GM21515 (cell line): ENCODE results near the gene USP33.
A peak's percentile ranks its signal among the peaks of the same experiment; 100 is the strongest.
"Not testable (repeated sequence)": the region's sequence is repeated elsewhere in the genome, so short reads cannot be mapped to it uniquely, and the experiment has no call there.

ENCODE experiments used
- ATAC-seq: cut with Tn5 transposase; IDR thresholded peaks from one replicate; pipeline ENCODE4 v1.9.1; 2021; ENCODE audit not compliant: unreplicated experiment

Gene USP33

DNA sequence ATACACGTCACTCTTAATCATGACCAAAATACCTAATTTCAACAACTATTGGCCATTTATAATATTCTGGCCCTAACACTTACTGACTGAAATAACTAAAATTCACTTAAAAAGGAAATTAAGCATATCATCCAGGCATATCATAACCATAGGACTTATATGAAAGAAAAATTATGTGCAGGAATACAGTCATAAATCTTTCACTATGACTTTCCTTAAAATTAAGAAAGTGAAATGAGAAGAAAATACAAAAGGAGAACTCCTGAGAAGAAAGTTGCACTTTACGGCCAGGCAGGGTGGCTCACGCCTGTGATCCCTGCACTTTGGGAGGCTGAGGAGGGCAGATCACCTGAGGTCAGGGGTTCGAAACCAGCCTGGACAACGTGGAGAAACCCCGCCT, 86.6 kb downstream of the USP33 start:
- no peak for ATAC-seq

DNA sequence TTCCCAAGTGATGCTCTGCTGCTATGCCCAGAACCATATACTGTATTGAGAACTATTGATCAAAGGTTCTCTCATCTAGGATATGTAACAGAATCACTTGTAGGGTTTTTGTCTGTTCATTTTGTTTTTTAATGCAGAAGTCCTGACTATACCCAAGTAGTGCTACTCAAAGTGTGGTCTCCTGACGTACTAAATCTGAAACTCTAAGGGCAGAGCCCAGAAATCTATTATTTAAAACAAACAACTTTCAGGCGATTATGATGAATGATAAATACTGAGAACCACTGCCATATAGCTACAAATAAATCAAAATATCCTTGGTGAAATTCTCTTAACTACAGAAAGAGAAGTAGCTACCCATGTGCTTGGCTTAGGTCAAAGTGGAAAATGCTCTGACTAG, 87.3 kb downstream of the USP33 start:
- peak; percentile 49 for ATAC-seq

DNA sequence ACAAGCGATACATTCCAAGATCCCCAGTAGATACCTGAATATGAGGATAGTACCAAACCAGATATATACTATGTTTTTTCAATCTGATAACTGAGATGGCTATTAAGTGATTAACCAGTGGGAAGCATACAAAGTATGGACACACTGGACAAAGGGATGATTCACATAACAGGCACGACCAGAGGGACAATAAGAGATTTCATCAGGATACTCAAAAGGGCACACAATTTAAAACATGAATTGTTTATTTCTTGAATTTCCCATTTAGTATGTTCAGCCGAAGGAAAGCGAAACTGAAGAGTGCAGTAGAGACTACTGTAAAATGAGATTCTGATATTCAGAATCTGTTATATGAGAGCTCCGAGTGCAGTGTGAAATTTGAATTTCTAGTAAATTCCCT, 87.8 kb downstream of the USP33 start:
- ATAC-seq: peak; percentile 43

DNA sequence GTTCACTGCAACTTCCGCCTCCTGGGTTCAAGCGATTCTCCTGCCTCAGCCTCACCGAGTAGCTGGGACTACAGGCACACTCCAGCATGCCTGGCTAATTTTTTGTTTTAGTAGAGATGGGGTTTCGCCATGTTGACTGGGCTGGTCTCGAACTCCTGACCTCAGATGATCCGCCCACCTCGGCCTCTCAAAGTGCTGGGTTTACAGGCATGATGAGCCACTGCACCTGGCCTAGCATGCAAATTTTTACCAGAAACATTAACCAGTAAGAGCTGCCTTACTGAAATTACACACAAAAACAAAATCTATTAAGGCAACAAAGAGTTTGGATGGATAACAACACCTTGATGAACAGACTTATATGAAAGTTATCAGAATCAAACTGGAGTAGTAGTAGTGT, 89.3 kb downstream of the USP33 start:
- ATAC-seq: no peak

DNA sequence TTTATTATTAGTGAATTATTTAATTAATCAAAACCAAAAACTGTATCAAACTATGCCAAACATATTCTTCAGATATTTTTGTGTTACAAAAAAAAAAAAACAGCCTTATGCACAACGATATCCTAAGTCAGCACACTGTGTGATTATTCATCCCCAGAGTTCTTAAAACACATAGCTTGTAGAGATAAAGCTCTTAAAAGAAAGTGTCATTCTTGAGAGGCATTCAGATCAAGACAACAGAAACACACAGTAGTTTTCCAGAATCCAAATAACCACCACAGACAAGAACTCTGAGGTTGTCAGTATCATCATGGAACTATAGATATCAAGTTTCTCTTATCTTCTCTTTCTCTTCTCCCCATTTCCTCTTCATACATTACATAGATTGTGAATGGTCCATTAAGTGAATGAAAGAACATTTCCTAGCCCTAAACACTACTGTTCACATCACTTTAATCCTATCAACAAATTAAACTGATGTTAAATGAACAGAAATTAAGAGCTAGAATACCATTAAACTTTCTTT, 90.7 kb downstream of the USP33 start:
- no peak for ATAC-seq

DNA sequence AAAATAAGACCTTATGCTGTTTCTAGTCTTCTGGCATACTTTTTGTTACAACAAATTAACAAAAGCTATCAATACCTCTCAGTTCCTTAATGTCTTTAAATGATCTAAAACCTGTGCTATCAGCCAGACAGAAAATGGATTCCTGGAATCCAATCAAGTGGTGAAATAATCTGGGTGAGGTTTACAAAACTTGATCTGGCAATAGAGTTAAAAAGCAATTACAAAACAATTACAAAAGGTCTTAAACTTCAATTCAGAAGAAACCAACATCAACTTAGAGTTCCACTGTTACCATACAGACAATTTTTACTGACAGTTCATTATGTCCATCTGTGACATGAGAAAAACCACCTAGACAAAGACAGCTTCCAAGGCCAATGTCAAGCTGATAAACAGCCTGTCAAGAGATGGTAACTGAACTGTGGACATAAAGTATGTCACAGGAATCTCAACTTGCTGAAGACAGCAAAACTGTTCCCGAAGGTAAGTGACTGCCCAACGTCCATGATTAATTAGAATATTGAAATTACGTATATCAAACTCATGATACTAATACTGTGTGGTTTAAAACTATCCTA, 94.6 kb downstream of the USP33 start:
- no peak for ATAC-seq

DNA sequence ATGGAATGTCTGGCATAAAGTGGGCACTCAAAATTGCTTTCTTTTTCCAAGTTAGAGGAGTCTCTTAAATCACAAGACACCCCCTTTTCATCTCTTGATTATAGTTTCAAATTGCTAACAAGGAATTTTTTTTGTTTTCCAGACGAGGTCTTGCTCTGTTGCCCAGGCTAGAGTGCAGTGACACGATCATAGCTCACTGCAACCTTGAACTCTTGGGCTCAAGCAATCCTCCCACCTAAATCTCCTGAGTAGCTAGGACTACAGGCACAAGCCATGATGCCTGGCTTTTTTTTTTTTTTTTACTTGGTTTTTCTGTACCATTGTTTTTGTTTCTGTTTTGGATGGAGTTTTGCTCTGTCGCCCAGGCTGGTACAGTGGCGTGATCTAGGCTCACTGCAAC, 98.0 kb downstream of the USP33 start:
- ATAC-seq: no peak

DNA sequence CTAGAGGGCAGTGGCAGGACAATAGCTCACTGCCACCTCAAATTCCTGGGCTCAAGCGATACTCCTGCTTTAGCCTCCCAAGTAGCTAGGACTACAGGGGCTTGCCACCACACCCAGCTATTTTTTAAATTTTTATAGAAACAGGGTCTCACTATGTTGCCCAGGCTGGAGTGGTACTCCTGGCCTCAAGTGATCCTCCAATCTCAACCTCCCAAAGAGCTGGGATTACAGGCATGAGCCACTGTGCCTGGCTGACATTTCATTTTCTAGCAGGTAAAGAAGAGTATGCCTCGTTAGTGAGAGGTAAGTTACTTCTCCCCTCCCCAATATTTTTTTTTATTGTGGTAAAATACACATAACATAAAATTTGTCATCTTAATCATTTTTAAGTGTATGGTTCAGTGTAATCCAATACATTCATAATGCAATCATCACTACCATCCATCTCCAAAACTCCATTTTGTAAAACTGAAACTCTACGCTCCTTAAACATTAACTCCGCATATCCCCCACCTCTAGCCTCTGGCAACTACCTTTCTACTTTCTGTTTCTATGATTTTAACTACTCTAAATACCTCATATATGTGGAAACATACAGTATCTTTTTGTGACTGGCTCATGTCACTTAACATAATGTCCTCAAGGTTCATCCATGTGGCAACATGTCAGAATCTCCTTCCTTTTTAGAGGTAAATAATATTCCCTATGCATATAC, 99.6 kb downstream of the USP33 start:
- no peak for ATAC-seq

DNA sequence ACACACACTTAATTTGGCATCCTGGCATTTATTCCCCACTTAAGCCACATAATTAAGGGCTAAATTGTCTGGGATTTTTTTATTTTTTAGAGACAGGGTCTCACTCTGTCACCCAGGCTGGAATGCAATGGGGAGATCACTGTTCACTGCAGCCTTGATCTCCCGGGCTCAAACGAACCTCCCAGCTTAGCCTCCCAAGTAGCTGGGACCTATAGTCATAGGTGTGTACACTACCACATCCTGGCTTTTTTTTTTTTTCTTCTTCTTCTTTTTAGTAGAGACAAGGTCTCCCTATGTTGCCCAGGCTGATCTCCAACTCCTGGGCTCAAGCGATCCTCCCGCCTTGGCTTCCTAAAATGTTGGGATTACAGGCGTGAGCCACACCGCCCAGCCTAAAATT, 101.4 kb downstream of the USP33 start:
- ATAC-seq: no peak

DNA sequence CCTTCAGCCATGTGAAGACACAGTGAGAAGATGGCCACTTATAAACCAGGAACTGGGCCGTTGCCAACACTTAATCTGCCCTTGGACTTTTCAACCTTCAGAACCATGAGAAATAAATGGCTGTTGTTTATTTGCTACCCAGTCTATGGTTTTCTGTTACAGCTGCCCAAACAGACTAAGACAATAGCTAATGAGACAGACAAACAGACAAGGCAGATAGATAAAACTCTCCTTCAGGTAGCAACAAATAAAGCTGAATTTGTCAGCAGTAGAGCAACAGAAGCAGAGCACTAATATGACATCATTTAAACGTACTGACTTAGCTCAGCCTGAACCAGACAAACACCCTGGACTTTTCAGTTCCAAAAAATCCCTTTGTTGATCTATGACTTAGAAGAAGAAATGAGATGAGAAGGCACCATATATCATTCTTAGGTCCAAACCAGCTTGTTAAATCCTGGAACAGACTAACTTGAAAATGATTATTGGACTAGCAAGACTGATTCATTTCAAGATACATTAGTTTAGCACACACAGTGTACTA, 104.1 kb downstream of the USP33 start:
- no peak for ATAC-seq

DNA sequence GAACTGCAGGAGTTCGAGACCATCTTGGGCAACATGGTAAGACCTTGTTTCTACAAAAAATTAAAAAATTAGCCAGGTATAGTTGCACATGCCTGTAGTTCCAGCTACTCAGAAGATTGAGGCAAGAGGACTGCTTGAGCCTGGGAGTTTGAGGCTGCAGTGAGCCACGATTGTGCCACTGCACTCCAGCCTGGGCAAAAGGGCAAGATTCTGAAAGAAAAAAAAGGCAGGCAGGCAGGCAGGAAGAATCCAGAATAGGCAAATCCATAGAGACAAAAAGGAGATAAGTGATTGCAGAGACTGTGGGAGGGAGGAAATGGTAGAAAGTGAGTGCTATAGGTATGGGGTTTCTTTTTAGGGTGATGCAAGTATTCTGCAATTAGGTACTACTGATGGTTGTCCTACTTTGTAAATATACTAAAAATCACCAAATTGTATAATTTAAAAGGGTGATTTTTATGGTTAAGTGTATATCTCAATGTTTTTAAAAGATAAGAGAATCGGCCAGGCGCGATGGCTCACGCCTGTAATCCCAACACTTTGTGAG, 106.6 kb downstream of the USP33 start:
- ATAC-seq: no peak

DNA sequence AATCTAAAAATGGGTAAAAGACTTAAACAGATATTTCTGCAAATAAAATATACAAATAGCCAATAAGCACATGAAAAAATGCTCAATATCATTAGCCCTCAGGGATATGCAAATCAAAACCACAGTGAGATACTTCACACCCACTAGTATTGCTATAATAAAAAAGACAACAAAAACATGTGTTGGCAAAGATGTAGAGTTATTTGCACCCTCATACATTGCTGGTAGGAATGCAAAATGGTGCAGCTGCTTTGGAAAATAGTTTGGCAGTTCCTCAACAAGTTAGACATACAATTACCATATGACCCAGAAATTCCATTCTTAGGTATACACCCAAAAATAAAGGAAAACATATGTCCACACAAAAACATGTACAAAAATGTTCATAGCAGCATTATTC, 107.4 kb downstream of the USP33 start:
- no peak for ATAC-seq

DNA sequence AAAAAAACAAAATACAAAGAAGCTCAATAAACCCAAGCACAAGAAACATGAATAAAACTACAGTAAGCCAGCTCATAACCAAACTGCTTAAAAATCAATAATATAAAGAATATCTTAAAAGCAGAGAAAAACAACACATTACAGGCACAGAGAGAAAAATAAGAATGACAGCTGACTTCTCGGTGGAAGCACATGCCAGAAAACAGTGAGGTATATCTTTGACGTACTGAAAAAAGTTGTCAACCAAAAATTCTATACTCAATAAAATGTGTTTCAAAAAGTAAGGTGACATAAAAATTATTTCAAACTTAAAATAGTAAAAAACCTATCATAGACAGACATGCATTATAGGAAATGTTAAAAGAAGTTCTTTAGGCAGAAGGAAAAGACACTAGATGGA, 110.5 kb downstream of the USP33 start:
- no peak for ATAC-seq

DNA sequence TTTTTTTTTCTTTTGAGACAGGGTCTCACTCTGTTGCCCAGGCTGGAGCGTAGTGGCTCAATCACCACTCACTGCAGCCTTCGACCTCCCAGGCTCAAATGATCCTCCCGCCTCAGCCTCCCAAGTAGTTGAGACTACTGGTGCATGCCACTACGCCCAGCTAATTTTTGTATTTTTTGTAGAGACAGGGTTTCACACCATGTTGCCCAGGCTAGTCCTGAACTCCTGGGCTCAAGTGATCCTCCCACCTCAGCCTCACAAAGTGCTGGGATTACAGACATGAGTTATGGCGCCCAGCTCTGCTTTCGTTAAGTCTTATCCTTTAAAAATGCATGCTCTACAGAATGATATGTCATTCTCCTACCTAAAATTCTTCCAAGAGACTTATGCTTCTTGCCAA, 113.4 kb downstream of the USP33 start:
- ATAC-seq: not testable (repeated sequence)
